NCI-H748 (cell line): ENCODE data around the gene TMA7.

ENCODE experiments used
- DNase-seq: peaks from one replicate; lab custom pipeline; 2025; ENCODE audit not compliant: unreplicated experiment; lab: John Stamatoyannopoulos, UW

The TMA7 gene

GRCh38 chr3:48422681-48423080, 17.4 kb upstream of the TMA7 start:
- DNase-seq, result no peak

- DNase-seq, result no peak
Observed at GRCh38 chr3:48423241-48423882, 16.7 kb upstream of the TMA7 start.

GRCh38 chr3:48423883-48424695, 16.0 kb upstream of the TMA7 start:
- DNase-seq, result no peak

- no peak for DNase-seq
Observed at GRCh38 chr3:48425281-48425812, 14.7 kb upstream of the TMA7 start.

- no peak for DNase-seq
Observed at GRCh38 chr3:48426401-48426909, 13.6 kb upstream of the TMA7 start.

GRCh38 chr3:48426944-48427629, 13.0 kb upstream of the TMA7 start:
- DNase-seq, result no peak

- DNase-seq, result no peak
Observed at GRCh38 chr3:48427630-48427962, 12.5 kb upstream of the TMA7 start.

- no peak for DNase-seq
Observed at GRCh38 chr3:48428088-48428571, 11.9 kb upstream of the TMA7 start.

- DNase-seq, result peak; percentile 49
Observed at GRCh38 chr3:48428572-48429316, 11.3 kb upstream of the TMA7 start.

GRCh38 chr3:48429317-48429959, 10.6 kb upstream of the TMA7 start:
- DNase-seq, result peak; percentile 84

GRCh38 chr3:48429960-48430707, 9.9 kb upstream of the TMA7 start, which contains the start of gene PLXNB1:
PLXNB1 (minus strand) TSS chr3:48430086; CDS start chr3:48424611, 5,475 bp downstream.
- DNase-seq, result peak; percentile 90

- no peak for DNase-seq
Observed at GRCh38 chr3:48430708-48431101, 9.4 kb upstream of the TMA7 start.

GRCh38 chr3:48431224-48432029, 8.6 kb upstream of the TMA7 start:
- DNase-seq, result no peak

GRCh38 chr3:48432411-48433371, 7.4 kb upstream of the TMA7 start:
- DNase-seq, result no peak

- no peak for DNase-seq
Observed at GRCh38 chr3:48433472-48434118, 6.5 kb upstream of the TMA7 start.

- no peak for DNase-seq
Observed at GRCh38 chr3:48434591-48435222, 5.3 kb upstream of the TMA7 start.

GRCh38 chr3:48435223-48435595, 4.8 kb upstream of the TMA7 start:
- DNase-seq, result no peak
